ENCODE measurements around the gene BICDL1.
"Not testable (repeated sequence)": the region's sequence is repeated elsewhere in the genome, so short reads cannot be mapped to it uniquely, and the experiment has no call there.

The BICDL1 gene

DNA sequence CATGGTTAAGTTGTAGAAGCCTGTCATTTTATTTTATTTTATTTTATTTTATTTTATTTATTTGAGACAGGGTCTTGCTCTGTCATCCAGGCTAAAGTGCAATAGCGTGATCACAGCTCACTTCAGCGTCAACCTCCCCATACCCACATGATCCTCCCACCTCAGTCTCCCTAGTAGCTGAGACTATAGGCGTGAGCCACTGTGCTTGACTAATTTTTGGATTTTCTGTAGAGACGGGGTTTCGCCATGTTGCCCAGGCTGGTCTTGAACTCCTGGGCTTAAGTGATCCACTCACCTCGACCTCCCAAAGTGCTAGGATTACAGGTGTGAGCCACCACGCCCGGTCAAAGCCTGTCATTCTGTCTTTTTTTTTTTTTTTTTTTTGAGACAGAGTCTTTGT, 8.3 kb upstream of the BICDL1 start:
- not testable (repeated sequence) for H3K36me3 ChIP-seq (ENCODE audit: control insufficient read depth in 1 of 2, insufficient read depth in 2 of 2, low read length in 2 of 2); DNase-seq; H2AFZ ChIP-seq (ENCODE audit: insufficient read depth, low read length, poor library complexity); H3K79me1 ChIP-seq (ENCODE audit: low read length); H3K79me2 ChIP-seq (ENCODE audit: control insufficient read depth, insufficient read depth, low read length, poor library complexity); H3K18ac ChIP-seq (ENCODE audit: low read length); H3K4me1 ChIP-seq (ENCODE audit: control insufficient read depth in 1 of 2, insufficient read depth in 2 of 2, low read length in 2 of 2); H2BK12ac ChIP-seq (ENCODE audit: low read length); H4K8ac ChIP-seq (ENCODE audit: low read depth, low read length); H3K4ac ChIP-seq (ENCODE audit: low read depth, low read length); H3K9ac ChIP-seq (ENCODE audit: low read length); H3K4me2 ChIP-seq (ENCODE audit: low read length); H3K4me3 ChIP-seq (ENCODE audit: low read depth, low read length); H3K9me3 ChIP-seq (ENCODE audit: insufficient read depth, low read depth, low read length); H3K23ac ChIP-seq (ENCODE audit: low read length); H4K12ac ChIP-seq (ENCODE audit: low read depth, low read length); H2BK5ac ChIP-seq (ENCODE audit: low read depth, low read length, poor library complexity); H4K91ac ChIP-seq (ENCODE audit: low read depth, low read length); H3K14ac ChIP-seq (ENCODE audit: low read length); H3K27ac ChIP-seq (ENCODE audit: low read depth, low read length); H2AK5ac ChIP-seq (ENCODE audit: low read length); H2BK120ac ChIP-seq (ENCODE audit: insufficient read depth, low read length, poor library complexity); H3K27me3 ChIP-seq (ENCODE audit: insufficient read depth, low read length)
- no CpG with 5 or more reads among the region's 8 CpGs for WGBS (ENCODE audit: extremely low coverage, insufficient coverage, insufficient read length)

DNA sequence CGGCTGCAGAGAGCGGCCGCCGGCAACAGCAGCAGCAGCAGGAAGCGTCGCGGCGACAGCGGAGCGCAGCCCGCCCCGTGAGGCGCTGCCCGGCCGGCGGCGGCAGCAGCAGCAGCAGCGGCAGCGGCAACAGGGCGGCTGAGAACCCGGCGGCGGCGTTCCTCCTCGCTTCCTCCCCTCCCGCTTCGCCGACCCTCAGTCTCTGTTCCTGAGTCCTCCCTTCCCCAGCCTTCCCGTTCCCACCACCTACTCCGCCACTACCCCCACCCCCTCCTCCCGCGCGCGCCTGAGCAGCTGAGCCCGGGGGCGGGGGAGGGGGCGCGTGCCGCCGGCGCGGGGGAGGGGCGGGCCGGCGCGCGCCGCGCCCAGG, 310 bp downstream of the BICDL1 start:
- Histone ChIP-seq H2BK5ac (ENCODE audit: low read depth, low read length, poor library complexity) (no peak overlapping the region), H2BK12ac (ENCODE audit: low read length) (no peak overlapping the region), H3K79me1 (ENCODE audit: low read length) (peaks cover 2% of the 10 kb centered on the region), H3K9me3 (ENCODE audit: insufficient read depth, low read depth, low read length) (no peaks in the 10 kb centered on the region), H3K79me2 (ENCODE audit: control insufficient read depth, insufficient read depth, low read length, poor library complexity) (no peaks in the 10 kb centered on the region), H3K27me3 (ENCODE audit: insufficient read depth, low read length) (peaks cover 4% of the 10 kb centered on the region), H3K4me1 (ENCODE audit: control insufficient read depth in 1 of 2, insufficient read depth in 2 of 2, low read length in 2 of 2) (peaks cover 8 to 9% of the 10 kb centered on the region in 2 experiments), H3K23ac (ENCODE audit: low read length) (no peak overlapping the region), H2AK5ac (ENCODE audit: low read length) (no peak overlapping the region), H4K12ac (ENCODE audit: low read depth, low read length) (peak overlapping the region; percentile 59), H3K27ac (ENCODE audit: low read depth, low read length) (peak overlapping the region; percentile 16), H2BK120ac (ENCODE audit: insufficient read depth, low read length, poor library complexity) (no peak overlapping the region), H3K4me3 (ENCODE audit: low read depth, low read length) (peak overlapping the region; percentile 87), H2AFZ (ENCODE audit: insufficient read depth, low read length, poor library complexity) (peak overlapping the region; percentile 85), H3K4ac (ENCODE audit: low read depth, low read length) (no peak overlapping the region), H3K36me3 (ENCODE audit: control insufficient read depth in 1 of 2, insufficient read depth in 2 of 2, low read length in 2 of 2) (no peaks in the 10 kb centered on the region), H3K18ac (ENCODE audit: low read length) (peak overlapping the region; percentile 50), H3K4me2 (ENCODE audit: low read length) (peak overlapping the region; percentile 88), H4K8ac (ENCODE audit: low read depth, low read length) (peak overlapping the region; percentile 51), H3K14ac (ENCODE audit: low read length) (no peak overlapping the region), H4K91ac (ENCODE audit: low read depth, low read length) (no peak overlapping the region), H3K9ac (ENCODE audit: low read length) (no peak overlapping the region)
- WGBS (ENCODE audit: extremely low coverage, insufficient coverage, insufficient read length) = no CpG with 5 or more reads among the region's 49 CpGs
- peak in 1 of 2 donors; percentile 28 for DNase-seq

DNA sequence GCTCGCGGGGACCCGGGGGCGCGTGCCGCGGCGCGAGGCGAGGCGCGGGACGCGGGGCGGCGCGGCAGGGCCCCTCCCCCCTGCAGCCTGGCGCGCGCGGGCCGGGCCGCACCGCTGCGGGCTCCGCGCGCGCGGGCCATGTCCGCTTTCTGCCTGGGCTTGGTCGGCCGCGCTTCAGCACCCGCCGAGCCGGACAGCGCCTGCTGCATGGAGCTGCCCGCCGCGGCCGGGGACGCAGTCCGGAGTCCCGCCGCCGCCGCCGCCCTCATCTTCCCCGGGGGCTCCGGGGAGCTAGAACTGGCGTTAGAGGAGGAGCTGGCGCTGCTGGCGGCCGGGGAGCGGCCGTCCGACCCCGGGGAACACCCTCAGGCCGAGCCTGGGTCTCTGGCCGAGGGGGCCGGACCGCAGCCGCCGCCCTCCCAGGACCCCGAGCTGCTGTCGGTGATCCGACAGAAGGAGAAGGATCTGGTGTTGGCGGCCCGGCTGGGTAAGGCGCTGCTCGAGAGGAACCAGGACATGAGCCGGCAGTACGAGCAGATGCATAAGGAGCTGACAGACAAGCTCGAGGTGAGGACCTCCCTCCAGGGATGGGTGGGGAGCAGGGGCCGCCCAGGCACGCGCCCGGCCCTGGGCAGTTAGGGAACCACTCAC, 820 bp downstream of the BICDL1 start:
- Histone ChIP-seq H2BK120ac (ENCODE audit: insufficient read depth, low read length, poor library complexity) (no peak overlapping the region), H4K12ac (ENCODE audit: low read depth, low read length) (no peak overlapping the region), H3K79me1 (ENCODE audit: low read length) (peaks cover 2% of the 10 kb centered on the region), H3K4ac (ENCODE audit: low read depth, low read length) (no peak overlapping the region), H3K9ac (ENCODE audit: low read length) (no peak overlapping the region), H2AFZ (ENCODE audit: insufficient read depth, low read length, poor library complexity) (no peak overlapping the region), H2BK5ac (ENCODE audit: low read depth, low read length, poor library complexity) (no peak overlapping the region), H2BK12ac (ENCODE audit: low read length) (no peak overlapping the region), H4K8ac (ENCODE audit: low read depth, low read length) (no peak overlapping the region), H3K4me2 (ENCODE audit: low read length) (peak overlapping the region; percentile 88), H3K36me3 (ENCODE audit: control insufficient read depth in 1 of 2, insufficient read depth in 2 of 2, low read length in 2 of 2) (no peaks in the 10 kb centered on the region), H3K27me3 (ENCODE audit: insufficient read depth, low read length) (peaks cover 4% of the 10 kb centered on the region), H3K4me1 (ENCODE audit: control insufficient read depth in 1 of 2, insufficient read depth in 2 of 2, low read length in 2 of 2) (peaks cover 8 to 9% of the 10 kb centered on the region in 2 experiments), H4K91ac (ENCODE audit: low read depth, low read length) (no peak overlapping the region), H3K14ac (ENCODE audit: low read length) (no peak overlapping the region), H3K9me3 (ENCODE audit: insufficient read depth, low read depth, low read length) (no peaks in the 10 kb centered on the region), H2AK5ac (ENCODE audit: low read length) (no peak overlapping the region), H3K79me2 (ENCODE audit: control insufficient read depth, insufficient read depth, low read length, poor library complexity) (no peaks in the 10 kb centered on the region), H3K4me3 (ENCODE audit: low read depth, low read length) (peak overlapping the region; percentile 87), H3K27ac (ENCODE audit: low read depth, low read length) (no peak overlapping the region), H3K23ac (ENCODE audit: low read length) (no peak overlapping the region), H3K18ac (ENCODE audit: low read length) (no peak overlapping the region)
- DNase-seq = peak; percentile 81 to 90
- no CpG with 5 or more reads among the region's 79 CpGs for WGBS (ENCODE audit: extremely low coverage, insufficient coverage, insufficient read length)

DNA sequence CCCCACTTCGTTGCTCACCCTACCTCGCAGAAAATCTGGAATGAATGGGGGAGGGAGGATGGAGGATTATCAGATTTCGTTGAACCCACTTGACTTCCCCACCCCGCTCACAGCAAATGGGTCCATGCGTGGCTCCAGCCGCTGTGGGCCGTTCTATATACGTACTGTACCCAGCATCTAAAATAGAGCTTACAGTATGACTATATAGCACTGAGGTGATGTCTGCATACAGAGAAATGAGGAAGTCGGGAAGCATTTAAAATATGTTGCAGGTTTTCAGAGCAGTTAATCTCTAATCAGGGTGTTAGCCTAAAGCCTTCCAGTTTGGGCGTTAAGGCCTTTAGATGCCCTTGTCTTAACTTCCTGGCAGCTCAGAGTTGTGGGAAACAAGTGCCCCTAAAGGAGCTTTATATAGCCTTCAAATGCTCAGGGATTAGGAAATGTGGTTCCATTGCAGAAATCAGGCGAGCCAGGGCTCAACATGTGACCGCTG, 1.4 kb downstream of the BICDL1 start:
- H4K8ac ChIP-seq (ENCODE audit: low read depth, low read length) = no peak overlapping the region
- H3K27ac ChIP-seq (ENCODE audit: low read depth, low read length) = no peak overlapping the region
- no peak overlapping the region for H2AK5ac ChIP-seq (ENCODE audit: low read length)
- no peak overlapping the region for H2BK120ac ChIP-seq (ENCODE audit: insufficient read depth, low read length, poor library complexity)
- H3K23ac ChIP-seq (ENCODE audit: low read length) = no peak overlapping the region
- no CpG with 5 or more reads among the region's 12 CpGs for WGBS (ENCODE audit: extremely low coverage, insufficient coverage, insufficient read length)
- no peaks in the 10 kb centered on the region for H3K79me2 ChIP-seq (ENCODE audit: control insufficient read depth, insufficient read depth, low read length, poor library complexity)
- no peak overlapping the region for H4K12ac ChIP-seq (ENCODE audit: low read depth, low read length)
- no peak overlapping the region for H3K18ac ChIP-seq (ENCODE audit: low read length)
- H3K27me3 ChIP-seq (ENCODE audit: insufficient read depth, low read length) = peaks cover 4% of the 10 kb centered on the region
- peak overlapping the region; percentile 88 for H3K4me2 ChIP-seq (ENCODE audit: low read length)
- H2BK5ac ChIP-seq (ENCODE audit: low read depth, low read length, poor library complexity) = no peak overlapping the region
- peak overlapping the region; percentile 33 for H3K4me3 ChIP-seq (ENCODE audit: low read depth, low read length)
- no peak overlapping the region for H2BK12ac ChIP-seq (ENCODE audit: low read length)
- H2AFZ ChIP-seq (ENCODE audit: insufficient read depth, low read length, poor library complexity) = no peak overlapping the region
- no peak overlapping the region for H3K4ac ChIP-seq (ENCODE audit: low read depth, low read length)
- H3K36me3 ChIP-seq (ENCODE audit: control insufficient read depth in 1 of 2, insufficient read depth in 2 of 2, low read length in 2 of 2) = no peaks in the 10 kb centered on the region
- peaks cover 2% of the 10 kb centered on the region for H3K79me1 ChIP-seq (ENCODE audit: low read length)
- H3K14ac ChIP-seq (ENCODE audit: low read length) = no peak overlapping the region
- DNase-seq = peak; percentile 53 to 85
- H3K9ac ChIP-seq (ENCODE audit: low read length) = no peak overlapping the region
- peaks cover 8 to 9% of the 10 kb centered on the region in 2 experiments for H3K4me1 ChIP-seq (ENCODE audit: control insufficient read depth in 1 of 2, insufficient read depth in 2 of 2, low read length in 2 of 2)
- no peaks in the 10 kb centered on the region for H3K9me3 ChIP-seq (ENCODE audit: insufficient read depth, low read depth, low read length)
- H4K91ac ChIP-seq (ENCODE audit: low read depth, low read length) = no peak overlapping the region

Measured in trophoblast cell (in vitro differentiated cells and primary cell).